HEK293 (cell line): Measurements from ENCODE around the gene RNF7.
"Not testable (repeated sequence)": the region's sequence is repeated elsewhere in the genome, so short reads cannot be mapped to it uniquely, and the experiment has no call there.

Experiments used
- CTCF ChIA-PET: fragments of 350-600 bp; formaldehyde crosslinking; extraction: SDS; loops from one replicate; lab custom pipeline; 2021; ENCODE audit warnings: antibody characterized with exemption; lab: Yijun Ruan, JAX
- POLR2A ChIA-PET: fragments of 300-600 bp; formaldehyde crosslinking; extraction: SDS; loops from one replicate; lab custom pipeline; 2020; ENCODE audit warnings: antibody characterized with exemption, inconsistent platforms; lab: Yijun Ruan, JAX
- H3K27ac ChIP-seq: fragments of 200-500 bp; sonication (Bioruptor generic); 2 replicates; pipeline ENCODE4 v1.5.1; 2014; ENCODE audit warnings: low read depth, low read length, control low read depth, inconsistent platforms; ENCODE audit errors: extremely low read depth
- H3K36me3 ChIP-seq, 2 experiments: fragments of 200-500 bp in 1 of 2; sonication (Bioruptor generic) in 1 of 2; 1 replicate in 1 of 2; 2 replicates in 1 of 2; pipeline ENCODE4 v1.5.1; 2014 to 2017; ENCODE audit warnings: inconsistent platforms in 2 of 2, low read length in 2 of 2; ENCODE audit not compliant: control insufficient read depth in 2 of 2, insufficient read depth in 1 of 2
- H3K4me1 ChIP-seq: fragments of 200-500 bp; sonication (Bioruptor generic); 2 replicates; pipeline ENCODE4 v1.5.1; 2014; ENCODE audit warnings: mild to moderate bottlenecking, low read length, inconsistent platforms; ENCODE audit not compliant: control insufficient read depth, insufficient read depth
- H3K4me3 ChIP-seq: 2 replicates; pipeline ENCODE4 v1.5.1; 2011; ENCODE audit warnings: low read depth, mild to moderate bottlenecking, control low read depth, low read length, moderate library complexity
- H3K9me3 ChIP-seq: fragments of 200-500 bp; sonication (Bioruptor generic); 2 replicates; pipeline ENCODE4 v1.5.1; 2014; ENCODE audit warnings: low read depth, low read length, inconsistent platforms; ENCODE audit not compliant: control insufficient read depth, insufficient read depth
- KLF7 ChIP-seq: fragments of 450-650 bp; formaldehyde crosslinking; IDR thresholded peaks from 2 replicates; pipeline ENCODE4 v1.5.1; 2016; ENCODE audit warnings: missing biosample characterization, missing genetic modification characterization, borderline replicate concordance
- ZBTB20 ChIP-seq: fragments of 450-650 bp; formaldehyde crosslinking; IDR thresholded peaks from 2 replicates; pipeline ENCODE4 v1.5.1; 2016; ENCODE audit warnings: missing biosample characterization, missing genetic modification characterization
- ZBTB7A ChIP-seq: fragments of 450-650 bp; formaldehyde crosslinking; IDR thresholded peaks from 2 replicates; pipeline ENCODE4 v1.5.1; 2016; ENCODE audit warnings: low read depth, missing biosample characterization, missing genetic modification characterization
- ZFHX2 ChIP-seq: fragments of 450-650 bp; formaldehyde crosslinking; conservative IDR thresholded peaks from 2 replicates; pipeline ENCODE4 v1.5.1; 2016; ENCODE audit warnings: missing biosample characterization, missing genetic modification characterization
- ZNF23 ChIP-seq: fragments of 450-650 bp; formaldehyde crosslinking; IDR thresholded peaks from 2 replicates; pipeline ENCODE4 v1.5.1; 2016; ENCODE audit warnings: missing biosample characterization, missing genetic modification characterization, borderline replicate concordance
- ZNF24 ChIP-seq: fragments of 450-650 bp; formaldehyde crosslinking; IDR thresholded peaks from 2 replicates; pipeline ENCODE4 v1.5.1; 2016; ENCODE audit warnings: missing biosample characterization, missing genetic modification characterization
- ZNF350 ChIP-seq: fragments of 450-650 bp; formaldehyde crosslinking; IDR thresholded peaks from 2 replicates; pipeline ENCODE4 v1.5.0; 2017; ENCODE audit warnings: missing biosample characterization, mild to moderate bottlenecking, missing genetic modification characterization
- ZNF473 ChIP-seq: fragments of 450-650 bp; formaldehyde crosslinking; IDR thresholded peaks from 2 replicates; pipeline ENCODE4 v1.5.1; 2017; ENCODE audit warnings: missing biosample characterization, missing genetic modification characterization
- ZNF658 ChIP-seq: fragments of 450-650 bp; formaldehyde crosslinking; IDR thresholded peaks from 2 replicates; pipeline ENCODE4; 2016; ENCODE audit warnings: missing biosample characterization, missing genetic modification characterization
- ZNF677 ChIP-seq: fragments of 450-650 bp; IDR thresholded peaks from 2 replicates; pipeline ENCODE4 v1.5.0; 2018; ENCODE audit warnings: missing biosample characterization, mild to moderate bottlenecking, missing genetic modification characterization, moderate library complexity
- TF ChIP-seq, protein P1 (sequence below): fragments of 450-650 bp; formaldehyde crosslinking; IDR thresholded peaks from 2 replicates; pipeline ENCODE4 v1.5.1; 2017; ENCODE audit warnings: missing biosample characterization, missing genetic modification characterization
- TF ChIP-seq, protein P2 (sequence below): fragments of 450-650 bp; formaldehyde crosslinking; IDR thresholded peaks from 2 replicates; pipeline ENCODE4 v1.5.1; 2016; ENCODE audit warnings: missing biosample characterization, missing genetic modification characterization
- TF ChIP-seq, protein P3 (sequence below): fragments of 450-650 bp; formaldehyde crosslinking; IDR thresholded peaks from 2 replicates; pipeline ENCODE4 v1.5.1; 2016; ENCODE audit warnings: missing biosample characterization, missing genetic modification characterization
- TF ChIP-seq, protein P4 (sequence below): fragments of 450-650 bp; formaldehyde crosslinking; IDR thresholded peaks from 2 replicates; pipeline ENCODE4; 2016; ENCODE audit warnings: missing biosample characterization, missing genetic modification characterization
- TF ChIP-seq, protein P5 (sequence below): fragments of 450-650 bp; formaldehyde crosslinking; IDR thresholded peaks from 2 replicates; pipeline ENCODE4 v1.5.1; 2016; ENCODE audit warnings: missing biosample characterization, missing genetic modification characterization
- TF ChIP-seq, protein P6 (sequence below): fragments of 450-650 bp; formaldehyde crosslinking; IDR thresholded peaks from 2 replicates; pipeline ENCODE4 v1.5.0; 2017; ENCODE audit warnings: missing biosample characterization, missing genetic modification characterization, borderline replicate concordance

The RNF7 gene

DNA sequence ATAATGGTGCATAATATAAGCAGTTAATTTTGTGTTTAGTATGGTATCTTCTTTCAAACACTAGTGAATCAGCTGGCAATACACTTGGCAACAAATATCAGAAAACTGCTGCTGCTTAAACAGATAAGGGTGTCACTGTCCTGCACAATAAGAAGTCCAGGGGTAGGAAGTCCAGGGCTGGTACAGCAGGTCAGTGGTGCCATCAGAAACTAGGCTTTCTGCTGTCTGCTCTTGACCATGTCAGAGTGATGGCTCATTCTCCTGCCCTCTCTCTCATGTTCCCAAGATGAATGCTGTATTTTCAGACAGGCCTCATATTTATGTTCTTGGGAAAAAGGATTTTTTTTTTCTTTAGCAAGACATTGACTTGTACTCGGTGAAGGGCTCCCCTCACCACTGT, 15.9 kb downstream of the RNF7 start:
- peaks cover 0 to 5% of the 10 kb centered on the region in 2 experiments; a peak in 1 of 3 replicates for H3K36me3 ChIP-seq
- CTCF ChIA-PET: no interaction called here
- no peak for TF ChIP-seq ZNF23 (tag by site-specific recombination)
- TF ChIP-seq, protein P1, sequence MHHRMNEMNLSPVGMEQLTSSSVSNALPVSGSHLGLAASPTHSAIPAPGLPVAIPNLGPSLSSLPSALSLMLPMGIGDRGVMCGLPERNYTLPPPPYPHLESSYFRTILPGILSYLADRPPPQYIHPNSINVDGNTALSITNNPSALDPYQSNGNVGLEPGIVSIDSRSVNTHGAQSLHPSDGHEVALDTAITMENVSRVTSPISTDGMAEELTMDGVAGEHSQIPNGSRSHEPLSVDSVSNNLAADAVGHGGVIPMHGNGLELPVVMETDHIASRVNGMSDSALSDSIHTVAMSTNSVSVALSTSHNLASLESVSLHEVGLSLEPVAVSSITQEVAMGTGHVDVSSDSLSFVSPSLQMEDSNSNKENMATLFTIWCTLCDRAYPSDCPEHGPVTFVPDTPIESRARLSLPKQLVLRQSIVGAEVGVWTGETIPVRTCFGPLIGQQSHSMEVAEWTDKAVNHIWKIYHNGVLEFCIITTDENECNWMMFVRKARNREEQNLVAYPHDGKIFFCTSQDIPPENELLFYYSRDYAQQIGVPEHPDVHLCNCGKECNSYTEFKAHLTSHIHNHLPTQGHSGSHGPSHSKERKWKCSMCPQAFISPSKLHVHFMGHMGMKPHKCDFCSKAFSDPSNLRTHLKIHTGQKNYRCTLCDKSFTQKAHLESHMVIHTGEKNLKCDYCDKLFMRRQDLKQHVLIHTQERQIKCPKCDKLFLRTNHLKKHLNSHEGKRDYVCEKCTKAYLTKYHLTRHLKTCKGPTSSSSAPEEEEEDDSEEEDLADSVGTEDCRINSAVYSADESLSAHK (tag by site-specific recombination): no peak
- TF ChIP-seq, protein P2, sequence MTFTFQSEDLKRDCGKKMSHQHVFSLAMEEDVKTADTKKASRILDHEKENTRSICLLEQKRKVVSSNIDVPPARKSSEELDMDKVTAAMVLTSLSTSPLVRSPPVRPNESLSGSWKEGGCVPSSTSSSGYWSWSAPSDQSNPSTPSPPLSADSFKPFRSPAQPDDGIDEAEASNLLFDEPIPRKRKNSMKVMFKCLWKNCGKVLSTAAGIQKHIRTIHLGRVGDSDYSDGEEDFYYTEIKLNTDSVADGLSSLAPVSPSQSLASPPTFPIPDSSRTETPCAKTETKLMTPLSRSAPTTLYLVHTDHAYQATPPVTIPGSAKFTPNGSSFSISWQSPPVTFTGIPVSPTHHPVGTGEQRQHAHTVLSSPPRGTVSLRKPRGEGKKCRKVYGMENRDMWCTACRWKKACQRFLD (tag by site-specific recombination): no peak
- TF ChIP-seq, all 188 proteins: peak for 0
- H3K27ac ChIP-seq: no peak overlapping the region
- no peaks in the 10 kb centered on the region for H3K9me3 ChIP-seq
- H3K4me3 ChIP-seq: no peak overlapping the region
- POLR2A ChIA-PET: no interaction called here
- H3K4me1 ChIP-seq: no peaks in the 10 kb centered on the region

DNA sequence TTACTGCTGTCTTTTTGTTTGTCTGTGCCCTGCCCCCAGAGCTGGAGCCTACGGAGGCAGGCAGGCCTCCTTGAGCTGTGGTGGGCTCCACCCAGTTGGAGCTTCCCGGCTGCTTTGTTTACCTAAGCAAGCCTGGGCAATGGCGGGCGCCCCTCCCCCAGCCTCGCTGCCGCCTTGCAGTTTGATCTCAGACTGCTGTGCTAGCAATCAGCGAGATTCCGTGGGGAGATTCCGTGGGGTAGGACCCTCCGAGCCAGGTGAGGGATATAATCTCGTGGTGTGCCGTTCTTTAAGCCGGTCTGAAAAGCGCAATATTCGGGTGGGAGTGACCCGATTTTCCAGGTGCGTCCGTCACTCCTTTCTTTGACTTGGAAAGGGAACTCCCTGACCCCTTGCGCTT, 24.5 kb downstream of the RNF7 start:
- POLR2A ChIA-PET, H3K4me3 ChIP-seq, H3K4me1 ChIP-seq, H3K27ac ChIP-seq, H3K9me3 ChIP-seq, CTCF ChIA-PET, H3K36me3 ChIP-seq: not testable (repeated sequence)

DNA sequence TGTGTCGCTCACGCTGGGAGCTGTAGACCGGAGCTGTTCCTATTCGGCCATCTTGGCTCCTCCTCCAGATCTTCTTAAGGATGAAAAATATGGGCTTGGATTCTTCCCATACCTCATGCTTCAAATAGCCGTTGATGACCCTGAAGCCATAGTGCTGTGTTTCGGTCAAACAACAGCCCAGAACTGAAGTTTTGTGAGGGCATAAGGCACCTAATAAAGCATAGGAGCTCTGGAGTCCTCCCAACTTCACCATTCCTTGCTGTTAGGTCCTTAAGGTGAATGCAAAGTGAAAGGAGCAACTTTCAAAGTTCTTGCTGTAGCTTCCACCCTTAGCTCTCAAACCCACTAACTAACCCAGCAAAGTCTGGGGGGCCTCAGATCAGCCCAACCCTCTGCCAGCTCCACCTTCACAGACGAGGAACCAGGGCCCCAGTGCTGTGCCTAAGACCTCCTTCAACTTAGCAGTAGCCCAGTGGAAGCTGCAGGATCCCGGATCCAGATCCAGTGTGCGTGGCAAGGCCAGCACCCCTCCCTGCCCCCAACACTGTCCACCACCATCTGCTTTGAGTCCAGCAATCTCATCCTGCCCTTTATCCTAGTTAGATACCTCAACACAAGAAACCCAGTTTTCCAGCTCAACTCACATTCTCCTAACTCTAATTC, 25.1 kb downstream of the RNF7 start, which contains the start of gene GRK7:
Gene GRK7, plus strand, starts transcription at position 321 of the 663 bp plus-strand sequence. CDS start 14,877 bp downstream, outside the sequence.
- POLR2A ChIA-PET: no interaction called here
- CTCF ChIA-PET: no interaction called here

DNA sequence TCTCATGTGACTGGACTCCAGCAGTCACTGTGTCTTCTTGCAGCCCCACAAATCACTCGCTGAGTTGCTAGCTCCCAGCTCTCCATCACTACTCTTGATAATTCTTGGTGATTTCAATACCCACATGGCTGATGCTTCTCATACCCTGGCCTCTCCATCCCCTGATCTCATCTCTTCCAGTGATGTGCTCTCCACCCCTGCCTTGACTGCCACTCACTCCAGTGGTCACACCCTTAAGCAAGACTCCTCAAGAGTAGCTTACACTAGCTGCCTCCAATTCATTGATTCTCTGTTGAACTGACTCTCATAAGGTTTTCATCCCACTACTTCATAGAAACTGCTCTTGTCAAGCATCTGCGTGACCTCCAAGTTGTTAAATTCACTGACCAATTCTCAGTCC, 25.9 kb downstream of the RNF7 start:
- Histone ChIP-seq H3K36me3 (no peaks in the 10 kb centered on the region), H3K4me3 (no peak overlapping the region), H3K27ac (no peak overlapping the region), H3K9me3 (no peaks in the 10 kb centered on the region), H3K4me1 (no peaks in the 10 kb centered on the region)
- CTCF ChIA-PET: no interaction called here
- POLR2A ChIA-PET: no interaction called here
- no peak for TF ChIP-seq ZNF350
- TF ChIP-seq, protein P3, sequence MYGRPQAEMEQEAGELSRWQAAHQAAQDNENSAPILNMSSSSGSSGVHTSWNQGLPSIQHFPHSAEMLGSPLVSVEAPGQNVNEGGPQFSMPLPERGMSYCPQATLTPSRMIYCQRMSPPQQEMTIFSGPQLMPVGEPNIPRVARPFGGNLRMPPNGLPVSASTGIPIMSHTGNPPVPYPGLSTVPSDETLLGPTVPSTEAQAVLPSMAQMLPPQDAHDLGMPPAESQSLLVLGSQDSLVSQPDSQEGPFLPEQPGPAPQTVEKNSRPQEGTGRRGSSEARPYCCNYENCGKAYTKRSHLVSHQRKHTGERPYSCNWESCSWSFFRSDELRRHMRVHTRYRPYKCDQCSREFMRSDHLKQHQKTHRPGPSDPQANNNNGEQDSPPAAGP (tag by site-specific recombination): no peak
- no peak for TF ChIP-seq ZNF677
- no peak for TF ChIP-seq ZNF473 (tag by site-specific recombination)
- TF ChIP-seq, protein P1 (tag by site-specific recombination): no peak
- TF ChIP-seq, protein P4, sequence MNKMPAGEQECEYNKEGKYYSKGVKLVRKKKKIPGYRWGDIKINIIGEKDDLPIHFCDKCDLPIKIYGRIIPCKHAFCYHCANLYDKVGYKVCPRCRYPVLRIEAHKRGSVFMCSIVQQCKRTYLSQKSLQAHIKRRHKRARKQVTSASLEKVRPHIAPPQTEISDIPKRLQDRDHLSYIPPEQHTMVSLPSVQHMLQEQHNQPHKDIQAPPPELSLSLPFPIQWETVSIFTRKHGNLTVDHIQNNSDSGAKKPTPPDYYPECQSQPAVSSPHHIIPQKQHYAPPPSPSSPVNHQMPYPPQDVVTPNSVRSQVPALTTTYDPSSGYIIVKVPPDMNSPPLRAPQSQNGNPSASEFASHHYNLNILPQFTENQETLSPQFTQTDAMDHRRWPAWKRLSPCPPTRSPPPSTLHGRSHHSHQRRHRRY (tag by site-specific recombination): no peak
- TF ChIP-seq, protein P5, sequence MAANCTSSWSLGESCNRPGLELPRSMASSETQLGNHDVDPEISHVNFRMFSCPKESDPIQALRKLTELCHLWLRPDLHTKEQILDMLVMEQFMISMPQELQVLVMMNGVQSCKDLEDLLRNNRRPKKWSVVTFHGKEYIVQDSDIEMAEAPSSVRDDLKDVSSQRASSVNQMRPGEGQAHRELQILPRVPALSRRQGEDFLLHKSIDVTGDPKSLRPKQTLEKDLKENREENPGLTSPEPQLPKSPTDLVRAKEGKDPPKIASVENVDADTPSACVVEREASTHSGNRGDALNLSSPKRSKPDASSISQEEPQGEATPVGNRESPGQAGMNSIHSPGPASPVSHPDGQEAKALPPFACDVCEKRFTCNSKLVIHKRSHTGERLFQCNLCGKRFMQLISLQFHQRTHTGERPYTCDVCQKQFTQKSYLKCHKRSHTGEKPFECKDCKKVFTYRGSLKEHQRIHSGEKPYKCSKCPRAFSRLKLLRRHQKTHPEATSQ (tag by site-specific recombination): no peak

More for the DNA sequence above, 25.1 kb downstream of the RNF7 start, which contains the start of gene GRK7:
- Histone ChIP-seq H3K9me3 (no peaks in the 10 kb centered on the region), H3K27ac (no peak within 1 kb of the TSS), H3K4me3 (no peak within 1 kb of the TSS), H3K36me3 (no peaks in the 10 kb centered on the region), H3K4me1 (no peaks in the 10 kb centered on the region)
- no peak for TF ChIP-seq ZFHX2 (tag by site-specific recombination)
- TF ChIP-seq ZBTB20 (tag by site-specific recombination): no peak
- no peak for TF ChIP-seq ZBTB7A (tag by site-specific recombination)
- no peak for TF ChIP-seq ZNF24
- no peak for TF ChIP-seq ZNF658 (tag by site-specific recombination)
- TF ChIP-seq, protein P6, sequence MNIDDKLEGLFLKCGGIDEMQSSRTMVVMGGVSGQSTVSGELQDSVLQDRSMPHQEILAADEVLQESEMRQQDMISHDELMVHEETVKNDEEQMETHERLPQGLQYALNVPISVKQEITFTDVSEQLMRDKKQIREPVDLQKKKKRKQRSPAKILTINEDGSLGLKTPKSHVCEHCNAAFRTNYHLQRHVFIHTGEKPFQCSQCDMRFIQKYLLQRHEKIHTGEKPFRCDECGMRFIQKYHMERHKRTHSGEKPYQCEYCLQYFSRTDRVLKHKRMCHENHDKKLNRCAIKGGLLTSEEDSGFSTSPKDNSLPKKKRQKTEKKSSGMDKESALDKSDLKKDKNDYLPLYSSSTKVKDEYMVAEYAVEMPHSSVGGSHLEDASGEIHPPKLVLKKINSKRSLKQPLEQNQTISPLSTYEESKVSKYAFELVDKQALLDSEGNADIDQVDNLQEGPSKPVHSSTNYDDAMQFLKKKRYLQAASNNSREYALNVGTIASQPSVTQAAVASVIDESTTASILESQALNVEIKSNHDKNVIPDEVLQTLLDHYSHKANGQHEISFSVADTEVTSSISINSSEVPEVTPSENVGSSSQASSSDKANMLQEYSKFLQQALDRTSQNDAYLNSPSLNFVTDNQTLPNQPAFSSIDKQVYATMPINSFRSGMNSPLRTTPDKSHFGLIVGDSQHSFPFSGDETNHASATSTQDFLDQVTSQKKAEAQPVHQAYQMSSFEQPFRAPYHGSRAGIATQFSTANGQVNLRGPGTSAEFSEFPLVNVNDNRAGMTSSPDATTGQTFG (tag by site-specific recombination): no peak
- TF ChIP-seq KLF7 (tag by site-specific recombination): no peak
